ENCODE results near the gene GARS1.

The GARS1 gene

GRCh38 chr7:30656006-30656957, 61.6 kb downstream of the GARS1 start:
- no peak for DNase-seq

- no peak for DNase-seq
Measured at GRCh38 chr7:30657131-30657530, 62.5 kb downstream of the GARS1 start.

- DNase-seq: no peak
Measured at GRCh38 chr7:30658479-30659074, 63.9 kb downstream of the GARS1 start.

GRCh38 chr7:30659312-30659711, 64.6 kb downstream of the GARS1 start:
- peak; percentile 32 for DNase-seq

- no peak for DNase-seq
Measured at GRCh38 chr7:30660331-30661255, 65.9 kb downstream of the GARS1 start.

GRCh38 chr7:30661926-30662325, 67.2 kb downstream of the GARS1 start:
- DNase-seq: no peak

- DNase-seq: no peak
Measured at GRCh38 chr7:30662431-30662939, 67.8 kb downstream of the GARS1 start.

GRCh38 chr7:30663414-30663813, 68.7 kb downstream of the GARS1 start:
- no peak for DNase-seq

GRCh38 chr7:30664184-30664885, 69.7 kb downstream of the GARS1 start:
- DNase-seq: no peak

- no peak for DNase-seq
Measured at GRCh38 chr7:30665043-30665442, 70.4 kb downstream of the GARS1 start.

GRCh38 chr7:30665449-30665848, 70.8 kb downstream of the GARS1 start:
- no peak for DNase-seq

GRCh38 chr7:30667172-30667571, 72.5 kb downstream of the GARS1 start:
- no peak for DNase-seq

- no peak for DNase-seq
Measured at GRCh38 chr7:30668102-30668501, 73.4 kb downstream of the GARS1 start.

- DNase-seq: peak; percentile 69
Measured at GRCh38 chr7:30671793-30672465, 77.3 kb downstream of the GARS1 start.

GRCh38 chr7:30674420-30674819, 79.7 kb downstream of the GARS1 start:
- no peak for DNase-seq

GRCh38 chr7:30674876-30675275, 80.2 kb downstream of the GARS1 start:
- no peak for DNase-seq

- DNase-seq: no peak
Measured at GRCh38 chr7:30678805-30679204, 84.1 kb downstream of the GARS1 start.

- DNase-seq: no peak
Measured at GRCh38 chr7:30679664-30680063, 85.0 kb downstream of the GARS1 start.

- DNase-seq: no peak
Measured at GRCh38 chr7:30681331-30681797, 86.7 kb downstream of the GARS1 start.

- DNase-seq: no peak
Measured at GRCh38 chr7:30681815-30682211, 87.1 kb downstream of the GARS1 start.

Data from fibroblast of upper back skin (primary cell).